OCI-LY7 (cell line): Measurements from ENCODE around the gene VWA8. TPM values are rescaled to one million over a fixed set of nuclear protein-coding genes. Genes with fewer than 3 reads are reported as not detected.
"Not testable (repeated sequence)": the region's sequence is repeated elsewhere in the genome, so short reads cannot be mapped to it uniquely, and the experiment has no call there.

Experiments
- BruUV-seq: library from RNA; stranded (reverse); fragments of 400-500 nt; replicated peaks from 2 replicates; lab custom pipeline; 2021; lab: Mats Ljungman, UMichigan
- CTCF ChIA-PET: fragments of 300-600 bp; sonication (Branson Sonifier 250); formaldehyde crosslinking; loops from one replicate; lab custom pipeline; 2022; ENCODE audit warnings: antibody characterized with exemption; ENCODE audit not compliant: unreplicated experiment; lab: Charles Lee
- POLR2A ChIA-PET: fragments of 300-600 bp; sonication (Branson Sonifier 250); formaldehyde crosslinking; loops from one replicate; lab custom pipeline; 2022; ENCODE audit warnings: antibody characterized with exemption; lab: Charles Lee
- DNase-seq: peaks from one replicate; pipeline ENCODE4 v3.0.0-alpha.2; 2015; ENCODE audit warnings: low spot score
- H2AFZ ChIP-seq: fragments of 200-600 bp; sonication (generic), shearing (Covaris generic); 2 replicates; pipeline ENCODE4 v1.6.1; 2014; ENCODE audit warnings: mild to moderate bottlenecking, antibody characterized with exemption, low read length, moderate library complexity
- H3K27ac ChIP-seq: fragments of 200-600 bp; sonication (generic); 2 replicates; pipeline ENCODE4 v1.5.1; 2014; ENCODE audit warnings: mixed run types, low read depth, mild to moderate bottlenecking, moderate library complexity, low read length, inconsistent platforms; ENCODE audit not compliant: poor library complexity, severe bottlenecking
- H3K36me3 ChIP-seq: fragments of 200-600 bp; sonication (generic); 2 replicates; pipeline ENCODE4 v1.6.1; 2014; ENCODE audit warnings: mild to moderate bottlenecking, antibody characterized with exemption, low read length, moderate library complexity, mixed read lengths; ENCODE audit not compliant: insufficient read depth
- H3K4me1 ChIP-seq: fragments of 200-600 bp; sonication (generic); 2 replicates; pipeline ENCODE4 v1.5.1; 2014; ENCODE audit warnings: mild to moderate bottlenecking, low read length; ENCODE audit not compliant: insufficient read depth, poor library complexity, severe bottlenecking
- H3K4me2 ChIP-seq: fragments of 200-600 bp; sonication (generic); 2 replicates; pipeline ENCODE4 v1.6.1; 2014; ENCODE audit warnings: mild to moderate bottlenecking, low read length
- H3K4me3 ChIP-seq: fragments of 200-600 bp; sonication (generic); 2 replicates; pipeline ENCODE4 v1.5.1; 2014; ENCODE audit warnings: mild to moderate bottlenecking, low read depth, low read length; ENCODE audit not compliant: poor library complexity, severe bottlenecking
- H3K79me2 ChIP-seq: fragments of 200-600 bp; sonication (generic); 2 replicates; pipeline ENCODE4 v1.6.1; 2016; ENCODE audit warnings: low read depth, mild to moderate bottlenecking, low read length, moderate library complexity, mixed read lengths; ENCODE audit not compliant: insufficient read depth
- H3K9me2 ChIP-seq: fragments of 200-600 bp; sonication (generic); 2 replicates; pipeline ENCODE4 v1.6.1; 2016; ENCODE audit warnings: mild to moderate bottlenecking, low read length, mixed read lengths; ENCODE audit not compliant: insufficient read depth
- H3K9me3 ChIP-seq: fragments of 200-600 bp; sonication (generic); 2 replicates; pipeline ENCODE4 v1.6.1; 2014; ENCODE audit warnings: mild to moderate bottlenecking, mixed run types, low read length, mixed read lengths
- H4K20me1 ChIP-seq: fragments of 200-600 bp; sonication (generic); 2 replicates; pipeline ENCODE4 v1.6.1; 2014; ENCODE audit warnings: mild to moderate bottlenecking, antibody characterized with exemption, low read length, moderate library complexity, mixed read lengths; ENCODE audit not compliant: insufficient read depth
- CTCF ChIP-seq: fragments of 200-600 bp; sonication (generic); conservative IDR thresholded peaks from 2 replicates; pipeline ENCODE4 v1.5.1; 2014; ENCODE audit warnings: mild to moderate bottlenecking, antibody characterized with exemption, low read length, moderate library complexity, mixed read lengths
- EZH2phosphoT487 ChIP-seq: fragments of 200-600 bp; sonication (generic); IDR thresholded peaks from 2 replicates; pipeline ENCODE4 v1.6.1; 2018; ENCODE audit warnings: low read depth, borderline replicate concordance, mild to moderate bottlenecking, mixed run types, antibody characterized with exemption, low read length, moderate library complexity, mixed read lengths
- intact Hi-C: fragments of 100-400 bp; cut with micrococcal nuclease; formaldehyde crosslinking; loops from one replicate; pipeline ENCODE4 v1.10.0; 2022; ENCODE audit not compliant: unreplicated experiment
- total RNA-seq, 2 experiments: library from RNA; depleted of rRNA in 1 of 2; stranded (reverse); fragments of >200 nt in 1 of 2; shearing (Covaris generic) in 1 of 2; gene quantifications; 2 replicates each; pipeline ENCODE4 v1.2.3, GENCODE V29; 2014 to 2022

VWA8 gene
- total RNA-seq, 2 experiments from 2014 or later = 26.4 to 31.5 TPM

GRCh38 chr13:41543664-41544300 lies 417.1 kb downstream of the VWA8 start:
- CTCF ChIA-PET = no interaction called here

GRCh38 chr13:41542799-41543198 lies 418.1 kb downstream of the VWA8 start:
- POLR2A ChIA-PET, H3K4me1 ChIP-seq, intact Hi-C loops, H3K79me2 ChIP-seq, H2AFZ ChIP-seq, H4K20me1 ChIP-seq, H3K36me3 ChIP-seq, H3K9me3 ChIP-seq, H3K4me3 ChIP-seq, CTCF ChIA-PET, H3K9me2 ChIP-seq, H3K27ac ChIP-seq, BruUV-seq, DNase-seq, H3K4me2 ChIP-seq: not testable (repeated sequence)

More at GRCh38 chr13:41543664-41544300, 417.1 kb downstream of the VWA8 start:
- Histone ChIP-seq H4K20me1 (no peaks in the 10 kb centered on the region), H3K4me3 (no peak overlapping the region), H3K9me2 (no peaks in the 10 kb centered on the region), H3K9me3 (no peaks in the 10 kb centered on the region), H3K27ac (no peak overlapping the region), H2AFZ (no peak overlapping the region), H3K79me2 (no peaks in the 10 kb centered on the region), H3K4me1 (peaks cover 6% of the 10 kb centered on the region), H3K36me3 (no peaks in the 10 kb centered on the region; the same call in 1 of the 2 replicates), H3K4me2 (no peak overlapping the region)
- no TSS peak for BruUV-seq
- POLR2A ChIA-PET = interaction anchor here (0.7 kb wide), 1 partner anchor 12 kb away, joined by 3 read pairs; no protein-coding TSS in a partner anchor
- intact Hi-C loops = no loop called here
- no peak for TF ChIP-seq CTCF
- TF ChIP-seq EZH2phosphoT487 = no peak
- DNase-seq = no peak

GRCh38 chr13:41542281-41542680 lies 418.6 kb downstream of the VWA8 start:
- BruUV-seq = no TSS peak
- no peaks in the 10 kb centered on the region for H4K20me1 ChIP-seq
- H3K4me1 ChIP-seq = peaks cover 6% of the 10 kb centered on the region
- ChIA-PET POLR2A (interaction anchor here (1.0 kb wide), 1 partner anchor 18 kb away, joined by 3 read pairs; no protein-coding TSS in a partner anchor), CTCF (no interaction called here)
- no peak overlapping the region for H3K4me2 ChIP-seq
- no peaks in the 10 kb centered on the region; the same call in 1 of the 2 replicates for H3K36me3 ChIP-seq
- intact Hi-C loops = no loop called here
- DNase-seq = no peak
- H3K79me2 ChIP-seq = no peaks in the 10 kb centered on the region
- no peak for TF ChIP-seq CTCF
- TF ChIP-seq EZH2phosphoT487 = no peak
- H3K9me3 ChIP-seq = no peaks in the 10 kb centered on the region
- no peak overlapping the region for H2AFZ ChIP-seq
- H3K9me2 ChIP-seq = no peaks in the 10 kb centered on the region
- no peak overlapping the region for H3K27ac ChIP-seq
- H3K4me3 ChIP-seq = no peak overlapping the region
